GM12872 (cell line): ENCODE results near the gene HOXD11.

Experiments
- TF ChIP-seq, protein P1 (sequence below): IDR thresholded peaks from 3 replicates; pipeline ENCODE4 v1.5.1; 2011; ENCODE audit warnings: low read depth, mild to moderate bottlenecking, low read length, moderate library complexity; ENCODE audit not compliant: insufficient read depth

Gene HOXD11

GRCh38 chr2:176072292-176072669 is 34.8 kb upstream of the HOXD11 start:
- TF ChIP-seq, protein P1, sequence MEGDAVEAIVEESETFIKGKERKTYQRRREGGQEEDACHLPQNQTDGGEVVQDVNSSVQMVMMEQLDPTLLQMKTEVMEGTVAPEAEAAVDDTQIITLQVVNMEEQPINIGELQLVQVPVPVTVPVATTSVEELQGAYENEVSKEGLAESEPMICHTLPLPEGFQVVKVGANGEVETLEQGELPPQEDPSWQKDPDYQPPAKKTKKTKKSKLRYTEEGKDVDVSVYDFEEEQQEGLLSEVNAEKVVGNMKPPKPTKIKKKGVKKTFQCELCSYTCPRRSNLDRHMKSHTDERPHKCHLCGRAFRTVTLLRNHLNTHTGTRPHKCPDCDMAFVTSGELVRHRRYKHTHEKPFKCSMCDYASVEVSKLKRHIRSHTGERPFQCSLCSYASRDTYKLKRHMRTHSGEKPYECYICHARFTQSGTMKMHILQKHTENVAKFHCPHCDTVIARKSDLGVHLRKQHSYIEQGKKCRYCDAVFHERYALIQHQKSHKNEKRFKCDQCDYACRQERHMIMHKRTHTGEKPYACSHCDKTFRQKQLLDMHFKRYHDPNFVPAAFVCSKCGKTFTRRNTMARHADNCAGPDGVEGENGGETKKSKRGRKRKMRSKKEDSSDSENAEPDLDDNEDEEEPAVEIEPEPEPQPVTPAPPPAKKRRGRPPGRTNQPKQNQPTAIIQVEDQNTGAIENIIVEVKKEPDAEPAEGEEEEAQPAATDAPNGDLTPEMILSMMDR, result no peak

DNA sequence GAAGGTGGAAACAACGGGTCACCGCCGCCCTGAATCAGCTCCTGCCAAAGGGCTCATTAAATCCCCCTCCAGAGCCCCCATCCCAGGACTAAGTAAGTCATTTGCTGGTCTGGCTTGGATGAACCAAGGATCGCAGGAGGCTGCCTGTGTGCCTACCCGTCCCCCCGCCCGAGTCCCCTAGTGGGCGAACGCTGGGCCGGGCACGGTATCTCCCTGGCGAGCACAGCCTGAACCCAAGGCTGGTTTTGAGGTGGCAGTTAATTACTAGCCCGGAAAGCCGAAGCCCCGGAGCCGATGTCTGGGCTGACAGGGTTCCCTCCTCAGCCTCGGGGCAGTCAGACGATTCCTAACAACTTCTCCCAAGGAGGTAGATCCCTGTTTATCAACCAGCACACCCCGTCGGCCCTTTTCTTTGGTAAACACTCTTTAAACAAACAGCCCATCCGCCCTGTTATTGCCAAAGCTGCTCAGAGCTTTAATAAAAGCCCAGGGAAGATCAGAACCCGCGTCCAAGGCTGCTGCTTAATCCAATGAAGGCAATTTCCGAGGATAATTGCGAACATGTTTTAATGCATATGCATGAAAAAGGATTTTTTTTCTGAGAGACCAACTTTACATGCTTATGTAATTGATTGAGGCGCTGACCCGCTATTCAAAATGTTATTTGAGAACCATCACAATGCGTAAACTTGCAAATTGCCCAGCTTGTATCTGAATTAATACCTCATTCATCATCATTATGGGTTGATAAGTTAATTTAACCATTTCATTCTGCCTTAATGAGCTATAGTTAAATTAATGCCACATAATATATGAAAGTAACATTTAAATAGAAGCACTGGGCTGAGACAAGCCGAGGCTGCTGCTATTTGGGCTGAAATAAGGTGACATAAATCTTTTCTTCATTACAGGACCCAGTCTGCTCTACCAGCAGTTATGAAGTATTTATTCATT is 33.9 kb upstream of the HOXD11 start:
- TF ChIP-seq, protein P1, result no peak

DNA sequence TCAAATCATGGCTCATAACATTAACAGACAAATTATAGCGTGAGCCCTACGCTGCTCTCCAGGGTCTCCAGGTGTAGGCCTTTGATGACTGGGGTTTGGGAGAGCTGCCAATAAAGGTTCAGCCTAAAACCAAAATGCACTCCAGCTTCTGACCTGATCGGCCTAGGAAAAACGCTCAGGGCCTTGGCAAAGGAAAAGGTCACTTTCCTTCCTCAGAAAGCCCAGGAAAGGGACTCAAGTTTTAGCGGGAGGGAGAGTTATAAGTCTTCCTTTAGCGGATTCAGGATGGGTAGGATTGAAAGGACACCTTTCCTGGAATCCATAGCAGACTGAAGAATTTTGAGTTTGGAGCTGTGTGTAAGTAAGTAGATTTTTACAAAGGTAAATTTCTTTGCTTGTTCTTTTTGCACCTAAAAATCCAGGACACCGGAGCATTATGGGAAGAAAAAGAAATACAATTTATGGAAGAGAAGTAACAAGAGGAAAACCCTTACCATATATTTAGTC is 32.1 kb upstream of the HOXD11 start:
- TF ChIP-seq, protein P1, result no peak

- TF ChIP-seq, protein P1, result no peak
Observed at GRCh38 chr2:176075481-176075880, 31.6 kb upstream of the HOXD11 start.

DNA sequence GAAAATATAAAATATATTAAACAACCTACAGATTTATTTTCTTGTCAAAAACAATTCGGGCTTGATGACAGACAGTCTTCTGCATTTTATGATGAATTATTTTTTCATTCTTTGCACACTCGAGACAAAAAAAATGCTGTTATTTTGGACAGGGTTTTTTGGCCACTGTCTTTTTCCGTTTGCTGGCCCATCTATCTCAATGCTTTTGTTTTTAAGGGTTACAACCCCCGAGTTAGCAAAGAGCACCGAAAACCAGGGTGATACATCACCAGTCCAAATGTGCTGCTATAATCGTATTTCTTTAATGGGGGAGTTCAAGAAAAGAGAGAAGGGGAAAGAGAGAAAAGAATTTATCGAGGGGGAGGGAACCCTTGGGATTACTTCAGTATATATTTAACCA is 31.0 kb upstream of the HOXD11 start:
- TF ChIP-seq, protein P1, result no peak

- TF ChIP-seq, protein P1, result no peak
Observed at GRCh38 chr2:176076796-176077195, 30.3 kb upstream of the HOXD11 start.

GRCh38 chr2:176078541-176079284 is 28.4 kb upstream of the HOXD11 start:
- TF ChIP-seq, protein P1, result no peak
